IMR-90 (cell line): Measurements from ENCODE around the gene TTC9.

Experiments
- CEBPB ChIP-seq: IDR thresholded peaks from 2 replicates; pipeline ENCODE4 v1.6.1; 2012; ENCODE audit warnings: low read depth, low read length, improper control_type of control experiment
- CHD1 ChIP-seq: IDR thresholded peaks from 2 replicates; pipeline ENCODE4 v1.6.1; 2012; ENCODE audit warnings: low read depth, low read length, improper control_type of control experiment
- CTCF ChIP-seq: conservative IDR thresholded peaks from 2 replicates; pipeline ENCODE4 v1.5.1; 2012; ENCODE audit warnings: mild to moderate bottlenecking, low read depth, low read length, improper control_type of control experiment
- FOS ChIP-seq: fragments of 150-350 bp; IDR thresholded peaks from 2 replicates; pipeline ENCODE4 v1.6.1; 2016; ENCODE audit warnings: low read depth, low read length
- MXI1 ChIP-seq: IDR thresholded peaks from 2 replicates; pipeline ENCODE4 v1.6.1; 2012; ENCODE audit warnings: low read depth, mild to moderate bottlenecking, low read length, moderate library complexity, borderline replicate concordance
- POLR2A ChIP-seq: IDR thresholded peaks from 2 replicates; pipeline ENCODE4 v1.6.1; 2012; ENCODE audit warnings: mild to moderate bottlenecking, low read depth, low read length
- RAD21 ChIP-seq: IDR thresholded peaks from 2 replicates; pipeline ENCODE4 v1.6.1; 2012; ENCODE audit warnings: low read length, improper control_type of control experiment
- RFX5 ChIP-seq: IDR thresholded peaks from 2 replicates; pipeline ENCODE4 v1.8.0; 2012; ENCODE audit warnings: low read depth, mild to moderate bottlenecking, low read length, moderate library complexity
- SMC3 ChIP-seq: fragments of 150-350 bp; IDR thresholded peaks from 2 replicates; pipeline ENCODE4 v1.6.1; 2016; ENCODE audit warnings: low read depth, mild to moderate bottlenecking, antibody characterized with exemption, low read length, moderate library complexity
- USF2 ChIP-seq: fragments of 150-350 bp; IDR thresholded peaks from 2 replicates; pipeline ENCODE4 v1.6.1; 2017; ENCODE audit warnings: mild to moderate bottlenecking, antibody characterized with exemption, low read length, low read depth

- TF ChIP-seq CTCF: no peak
- TF ChIP-seq MXI1: no peak
- TF ChIP-seq USF2: no peak
- no peak for TF ChIP-seq POLR2A
- TF ChIP-seq FOS: no peak
- TF ChIP-seq CEBPB: no peak
- TF ChIP-seq CHD1: no peak
- no peak for TF ChIP-seq RAD21
- no peak for TF ChIP-seq SMC3
- no peak for TF ChIP-seq RFX5
These were observed 25.1 kb upstream of the TTC9 start for GRCh38 chr14:70616646-70617045.
